IMR-90 (cell line): Measurements from ENCODE around the gene NBEA. TPM values are rescaled to one million over a fixed set of nuclear protein-coding genes. Genes with fewer than 3 reads are reported as not detected.
"Not testable (repeated sequence)": the region's sequence is repeated elsewhere in the genome, so short reads cannot be mapped to it uniquely, and the experiment has no call there.

Experiments
- ATAC-seq: fragments of 200-7000 bp; cut with Tn5 transposase; 2 replicates; pipeline ENCODE4 v1.9.1; 2020; ENCODE audit warnings: low read depth, mild to moderate bottlenecking, moderate library complexity
- BruUV-seq: library from RNA; stranded (reverse); fragments of 400-500 nt; replicated peaks from 2 replicates; lab custom pipeline; 2021; lab: Mats Ljungman, UMichigan
- CTCF ChIA-PET: fragments of 300-600 bp; formaldehyde crosslinking; extraction: SDS; loops from one replicate; lab custom pipeline; 2021; ENCODE audit warnings: antibody characterized with exemption; lab: Yijun Ruan, JAX
- POLR2A ChIA-PET: fragments of 300-600 bp; sonication (Branson Sonifier 250); formaldehyde crosslinking; loops from one replicate; lab custom pipeline; 2022; ENCODE audit warnings: antibody characterized with exemption; ENCODE audit not compliant: unreplicated experiment; lab: Charles Lee
- DNase-seq: peaks from one replicate; pipeline ENCODE4 v3.0.0; 2013
- H2AFZ ChIP-seq: replicated peaks from 2 replicates; pipeline ENCODE3; 2013; ENCODE audit warnings: low read length, mild to moderate bottlenecking; ENCODE audit not compliant: poor library complexity
- H2AK5ac ChIP-seq: 2 replicates; pipeline ENCODE4 v1.6.1; 2013; ENCODE audit warnings: low read depth, low read length, inconsistent platforms
- H2AK9ac ChIP-seq: replicated peaks from 2 replicates; pipeline ENCODE3; 2013; ENCODE audit warnings: mild to moderate bottlenecking, low read depth, low read length, moderate library complexity; ENCODE audit not compliant: poor library complexity
- H2BK120ac ChIP-seq: 2 replicates; pipeline ENCODE4 v1.6.1; 2013; ENCODE audit warnings: low read depth, low read length, inconsistent platforms
- H2BK15ac ChIP-seq: 3 replicates; pipeline ENCODE4 v1.6.1; 2013; ENCODE audit warnings: low read depth, low read length, inconsistent platforms
- H2BK20ac ChIP-seq: 2 replicates; pipeline ENCODE4 v1.6.1; 2013; ENCODE audit warnings: low read depth, mild to moderate bottlenecking, inconsistent platforms, low read length, moderate library complexity
- H2BK5ac ChIP-seq: 2 replicates; pipeline ENCODE4 v1.6.1; 2013; ENCODE audit warnings: mild to moderate bottlenecking, low read depth, low read length, inconsistent platforms; ENCODE audit not compliant: poor library complexity, severe bottlenecking
- H3K14ac ChIP-seq: replicated peaks from 2 replicates; pipeline ENCODE4 v1.6.1; 2013; ENCODE audit warnings: low read depth, low read length, inconsistent platforms
- H3K18ac ChIP-seq: 2 replicates; pipeline ENCODE4 v1.6.1; 2013; ENCODE audit warnings: low read depth, low read length, control low read depth
- H3K23ac ChIP-seq: 2 replicates; pipeline ENCODE4 v1.6.1; 2013; ENCODE audit warnings: low read depth, low read length, inconsistent platforms
- H3K27ac ChIP-seq: 2 replicates; pipeline ENCODE4 v1.5.1; 2013; ENCODE audit warnings: mild to moderate bottlenecking, control low read depth, low read length; ENCODE audit not compliant: insufficient read depth
- H3K27me3 ChIP-seq: 2 replicates; pipeline ENCODE4 v1.6.1; 2013; ENCODE audit warnings: low read length; ENCODE audit not compliant: control insufficient read depth, insufficient read depth
- H3K36me3 ChIP-seq: 2 replicates; pipeline ENCODE4 v1.6.1; 2013; ENCODE audit warnings: low read length, mixed read lengths; ENCODE audit not compliant: control insufficient read depth, insufficient read depth
- H3K4ac ChIP-seq: 2 replicates; pipeline ENCODE4 v1.6.1; 2013; ENCODE audit warnings: low read depth, low read length, inconsistent platforms
- H3K4me1 ChIP-seq: 2 replicates; pipeline ENCODE4 v1.6.1; 2013; ENCODE audit warnings: low read length, mixed read lengths; ENCODE audit not compliant: control insufficient read depth, insufficient read depth
- H3K4me2 ChIP-seq: 2 replicates; pipeline ENCODE4 v1.6.1; 2013; ENCODE audit warnings: low read depth, mild to moderate bottlenecking, control low read depth, low read length, moderate library complexity
- H3K4me3 ChIP-seq: 2 replicates; pipeline ENCODE4 v1.5.1; 2013; ENCODE audit warnings: low read depth, mild to moderate bottlenecking, control low read depth, low read length, moderate library complexity; ENCODE audit not compliant: insufficient read depth
- H3K56ac ChIP-seq: 2 replicates; pipeline ENCODE4 v1.6.1; 2013; ENCODE audit warnings: low read length, inconsistent platforms; ENCODE audit not compliant: insufficient read depth; ENCODE audit errors: extremely low read depth
- H3K79me1 ChIP-seq, 2 experiments: 2 replicates each; pipeline ENCODE4 v1.6.1; 2013; ENCODE audit warnings: low read length in 2 of 2, inconsistent platforms in 1 of 2, low read depth in 1 of 2
- H3K9ac ChIP-seq: 2 replicates; pipeline ENCODE4 v1.6.1; 2013; ENCODE audit warnings: low read depth, low read length, control low read depth
- H3K9me1 ChIP-seq: 2 replicates; pipeline ENCODE4 v1.6.1; 2013; ENCODE audit warnings: low read length, inconsistent platforms; ENCODE audit not compliant: insufficient read depth
- H3K9me3 ChIP-seq: 2 replicates; pipeline ENCODE4 v1.6.1; 2013; ENCODE audit warnings: low read length; ENCODE audit not compliant: control insufficient read depth, insufficient read depth
- H4K20me1 ChIP-seq: 2 replicates; pipeline ENCODE4 v1.6.1; 2013; ENCODE audit warnings: low read length, inconsistent platforms; ENCODE audit not compliant: insufficient read depth
- H4K5ac ChIP-seq: 2 replicates; pipeline ENCODE4 v1.6.1; 2013; ENCODE audit warnings: mild to moderate bottlenecking, low read depth, low read length, control low read depth
- H4K8ac ChIP-seq, 2 experiments: 2 replicates each; pipeline ENCODE4 v1.6.1; 2013; ENCODE audit warnings: low read depth in 2 of 2, low read length in 2 of 2, control low read depth in 1 of 2, inconsistent platforms in 1 of 2
- H4K91ac ChIP-seq: 2 replicates; pipeline ENCODE4 v1.6.1; 2013; ENCODE audit warnings: low read depth, low read length, inconsistent platforms; ENCODE audit not compliant: insufficient read depth
- WGBS, 2 experiments: methylation state at CpG; one replicate each; pipeline versions ENCODE4 v1.1.5 to v1.1.7; 2013; ENCODE audit warnings: missing lambda C conversion rate in 2 of 2; ENCODE audit not compliant: insufficient read length in 1 of 2; ENCODE audit errors: extremely low coverage in 2 of 2; 5-methylcytosine and 5-hydroxymethylcytosine counted together
- dilution Hi-C: fragments of 300-500 bp; cut with HindIII; formaldehyde crosslinking; loops from one replicate; pipeline ENCODE4 v1.14.3; 2018; ENCODE audit warnings: low sequenced_read_pairs; ENCODE audit not compliant: unreplicated experiment
- in situ Hi-C: fragments of 300-500 bp; cut with MboI; formaldehyde crosslinking; loops from 3 replicates; pipeline ENCODE4 v1.14.3; 2019; ENCODE audit warnings: low sequenced_read_pairs, inconsistent platforms, mixed read lengths
- intact Hi-C: fragments of 100-400 bp; cut with micrococcal nuclease; formaldehyde crosslinking; loops from 2 replicates; pipeline ENCODE4 v1.10.0; 2022
- polyA plus RNA-seq, 3 experiments: library from polyadenylated mRNA; depleted of rRNA; stranded (reverse); fragments of >200 nt; gene quantifications; 2 replicates each; pipeline ENCODE4 v1.2.3, GENCODE V29; 2012; ENCODE audit warnings: low replicate concordance in 1 of 3
- total RNA-seq: library from RNA; depleted of rRNA; stranded (reverse); fragments of >200 nt; gene quantifications from 2 replicates; pipeline ENCODE4 v1.2.3, GENCODE V29; 2012

Gene NBEA
- total and polyA plus RNA-seq, 2 of the 4 experiments (the other 2 are of a cell fraction) = 0.82 to 2.2 TPM

DNA sequence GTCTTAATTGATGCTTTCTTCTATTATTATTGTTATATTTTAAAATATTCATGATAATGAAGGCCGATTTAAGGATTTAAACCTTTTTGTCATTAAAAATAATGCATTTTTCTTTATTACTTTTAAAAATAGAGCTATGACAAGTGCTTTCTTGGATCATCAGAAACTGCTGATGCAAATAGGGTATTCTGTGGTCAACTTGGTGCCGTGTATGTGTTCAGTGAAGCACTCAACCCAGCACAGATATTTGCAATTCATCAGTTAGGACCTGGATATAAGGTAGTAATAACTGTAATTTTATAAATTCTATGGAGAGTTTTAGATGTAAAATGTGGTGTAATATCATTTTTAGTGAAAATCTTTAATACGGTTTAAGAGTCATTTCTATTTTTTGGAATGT, 116.5 kb downstream of the NBEA start:
- H2BK20ac ChIP-seq, H4K5ac ChIP-seq, H2BK120ac ChIP-seq, H2AK5ac ChIP-seq, DNase-seq, H4K91ac ChIP-seq, H3K79me1 ChIP-seq, H3K23ac ChIP-seq, in situ Hi-C loops, H3K4ac ChIP-seq, H2AFZ ChIP-seq, H2BK5ac ChIP-seq, POLR2A ChIA-PET, H3K9me3 ChIP-seq, ATAC-seq, H3K4me1 ChIP-seq, H3K56ac ChIP-seq, H4K8ac ChIP-seq, intact Hi-C loops, H2BK15ac ChIP-seq, H4K20me1 ChIP-seq, dilution Hi-C loops, H3K27me3 ChIP-seq, H3K18ac ChIP-seq, H3K4me3 ChIP-seq, H3K9me1 ChIP-seq, H3K9ac ChIP-seq, H2AK9ac ChIP-seq, H3K36me3 ChIP-seq, H3K14ac ChIP-seq, BruUV-seq, H3K27ac ChIP-seq, H3K4me2 ChIP-seq: not testable (repeated sequence)
- CTCF ChIA-PET = interaction anchor here (0.6 kb wide), 1 partner anchor 1619 kb away, joined by 5 read pairs; no protein-coding TSS in a partner anchor
- no CpG with 5 or more reads among the region's 3 CpGs for WGBS, 2 experiments
